ENCODE measurements around the gene MUL1.

MUL1 gene

GRCh38 chr1:20466273-20466672 lies 41.7 kb downstream of the MUL1 start:
- DNase-seq, result no peak

DNA sequence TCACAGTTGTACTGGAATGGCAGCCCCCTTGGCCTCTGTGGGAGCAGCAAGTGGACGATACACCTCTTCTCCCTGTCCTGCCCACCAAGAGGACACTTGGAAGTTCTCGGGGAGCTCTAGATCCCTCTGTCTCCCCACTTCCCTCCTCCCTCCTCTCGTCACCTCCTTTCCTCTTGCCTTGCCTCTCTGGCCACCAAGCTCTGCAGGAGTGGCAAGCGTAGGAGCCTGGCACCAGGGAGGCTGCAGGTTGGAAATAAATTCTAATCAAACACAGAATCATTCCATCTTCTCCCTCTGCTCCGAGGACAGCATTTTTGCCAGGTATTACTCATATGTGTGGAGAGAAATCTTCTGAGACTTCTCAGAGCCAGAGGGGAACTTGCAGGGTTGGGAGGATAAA lies 42.8 kb downstream of the MUL1 start:
- DNase-seq, result no peak

DNA sequence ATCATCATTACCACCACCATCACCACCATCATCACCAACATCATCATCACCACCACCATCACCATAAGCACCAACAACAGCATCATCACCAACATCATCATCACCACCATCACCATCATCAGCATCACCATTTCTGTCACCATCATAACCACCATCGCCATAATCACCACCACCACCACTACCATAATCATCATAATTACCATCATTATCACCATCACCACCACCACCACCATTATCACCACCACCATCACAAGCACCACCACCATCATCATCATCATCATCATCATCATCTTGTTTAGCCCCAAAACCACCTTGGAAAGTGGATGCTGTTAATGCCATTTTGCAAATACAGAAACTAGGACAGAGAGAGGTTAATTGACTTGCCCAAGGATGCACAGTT lies 44.4 kb downstream of the MUL1 start:
- no peak for DNase-seq

- DNase-seq, result no peak
Measured at GRCh38 chr1:20462397-20462796, 45.6 kb downstream of the MUL1 start.

GRCh38 chr1:20458717-20459116 lies 49.2 kb downstream of the MUL1 start:
- DNase-seq, result no peak

GRCh38 chr1:20454004-20454403 lies 53.9 kb downstream of the MUL1 start:
- no peak for DNase-seq

GRCh38 chr1:20449735-20450311 lies 58.1 kb downstream of the MUL1 start:
- DNase-seq, result no peak

All from suppressor macrophage (primary cell).